Gastroesophageal sphincter (tissue), 3 donors: ENCODE data around the gene SNX25.

Experiments used
- CTCF ChIP-seq, 4 experiments: fragments of 200-600 bp in 2 of 4; fragments of 450-650 bp in 2 of 4; sonication (generic) in 1 of 4; IDR thresholded peaks; one replicate each; pipeline ENCODE4 v1.5.1; 2017 to 2019; ENCODE audit warnings: antibody characterized with exemption in 4 of 4, mild to moderate bottlenecking in 2 of 4, moderate library complexity in 2 of 4
- POLR2AphosphoS5 ChIP-seq: sonication (generic); formaldehyde crosslinking; IDR thresholded peaks from one replicate; pipeline ENCODE4 v1.6.1; 2017; ENCODE audit warnings: antibody characterized with exemption

DNA sequence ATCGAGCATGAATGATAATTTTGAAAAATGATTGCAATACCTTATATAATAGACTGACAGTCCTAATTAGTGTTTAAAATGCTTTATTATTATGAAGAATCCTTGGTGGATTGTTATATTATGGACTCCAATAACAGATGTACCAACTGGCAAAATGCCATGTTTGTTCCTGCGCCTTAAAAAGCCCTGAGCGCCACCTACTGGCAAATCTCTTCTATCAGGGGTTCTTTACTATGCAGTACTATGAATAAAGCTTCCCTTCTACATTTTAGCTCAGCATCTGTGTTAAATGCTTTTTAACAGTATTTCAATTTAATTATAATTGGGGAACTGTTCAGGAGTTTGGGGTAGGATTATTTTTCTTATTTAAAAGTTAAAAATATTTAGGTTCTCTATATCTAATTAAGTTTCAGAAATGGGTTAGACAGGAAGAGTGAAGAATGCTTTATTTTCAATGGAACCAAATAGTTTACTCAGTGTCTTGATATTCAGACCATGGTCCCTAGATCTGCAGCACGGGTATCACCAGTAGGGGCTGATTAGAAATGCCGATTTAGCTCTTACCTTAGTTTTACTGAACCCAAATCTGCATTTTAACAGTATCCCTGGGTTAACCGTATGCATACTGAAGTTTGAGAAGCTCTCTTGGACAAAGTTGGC, 25.6 kb upstream of the SNX25 start:
- TF ChIP-seq CTCF (IDR thresholded peaks at IDR 0.05) (peak; percentile 74 to 85 (median 76)), POLR2AphosphoS5 (peak; percentile 79)
